ENCODE measurements around the gene CSF3R.
A peak's percentile ranks its signal among the peaks of the same experiment; 100 is the strongest.

The CSF3R gene

DNA sequence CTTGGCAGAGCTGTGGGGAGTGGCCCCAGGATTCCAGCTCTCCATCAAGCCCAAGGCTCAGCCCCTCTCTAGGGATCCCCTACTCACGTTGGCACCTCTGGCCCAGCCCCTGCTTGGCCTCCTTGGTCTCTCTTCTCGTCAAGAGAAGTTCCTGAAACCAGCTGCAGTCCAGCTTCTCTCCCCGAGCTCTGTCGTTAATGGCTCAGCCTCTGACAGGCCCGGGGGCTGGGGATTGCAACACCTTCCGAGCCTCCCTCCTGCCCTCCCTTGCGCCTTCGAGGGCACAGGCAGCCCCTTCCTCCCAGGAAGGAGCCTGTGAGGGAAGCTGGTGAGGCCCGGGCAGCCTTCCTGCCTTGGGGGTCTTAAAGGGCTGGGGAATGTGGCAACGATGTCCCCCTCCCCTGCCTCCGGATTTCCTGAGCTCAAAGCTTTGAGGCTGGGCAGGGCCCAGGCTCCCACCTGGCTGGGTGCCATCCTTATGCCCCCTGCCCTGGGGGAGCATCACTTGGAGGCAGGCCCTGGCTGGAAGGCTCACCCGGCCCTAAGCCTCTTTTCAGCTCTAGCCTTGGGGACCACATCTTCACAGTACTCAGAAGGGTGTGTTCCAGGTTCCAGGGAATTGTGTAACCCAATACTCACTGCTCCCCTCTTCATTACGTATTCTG is at the start of gene CSF3R:
Gene CSF3R, minus strand, starts transcription at position 190 of the 665 bp plus-strand sequence. CDS start 3,417 bp downstream, outside the sequence.
- no peak for DNase-seq (ENCODE audit: extremely low read depth in 1 of 2, low read depth in 1 of 2)

DNA sequence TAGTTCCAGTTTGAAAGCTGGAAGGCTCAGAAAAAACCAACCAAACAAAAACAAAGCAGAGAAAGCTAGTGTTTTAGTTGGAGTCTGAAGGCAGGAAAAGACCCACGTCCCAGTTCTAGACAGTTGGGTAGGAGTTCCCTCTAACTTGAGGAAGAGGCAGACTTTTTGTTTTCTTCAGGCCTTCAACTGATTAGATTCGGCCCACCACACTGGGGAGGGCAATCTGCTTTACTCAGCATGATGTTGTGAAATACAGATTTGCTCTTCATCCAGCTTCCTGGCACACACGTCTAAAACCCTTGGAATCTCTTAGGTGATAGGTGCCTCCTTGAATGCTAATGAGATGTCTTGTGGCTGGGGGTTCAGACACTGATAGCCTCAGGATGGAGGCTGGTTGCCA is 49.1 kb upstream of the CSF3R start:
- no peak for DNase-seq (ENCODE audit: extremely low read depth in 1 of 2, low read depth in 1 of 2)

DNA sequence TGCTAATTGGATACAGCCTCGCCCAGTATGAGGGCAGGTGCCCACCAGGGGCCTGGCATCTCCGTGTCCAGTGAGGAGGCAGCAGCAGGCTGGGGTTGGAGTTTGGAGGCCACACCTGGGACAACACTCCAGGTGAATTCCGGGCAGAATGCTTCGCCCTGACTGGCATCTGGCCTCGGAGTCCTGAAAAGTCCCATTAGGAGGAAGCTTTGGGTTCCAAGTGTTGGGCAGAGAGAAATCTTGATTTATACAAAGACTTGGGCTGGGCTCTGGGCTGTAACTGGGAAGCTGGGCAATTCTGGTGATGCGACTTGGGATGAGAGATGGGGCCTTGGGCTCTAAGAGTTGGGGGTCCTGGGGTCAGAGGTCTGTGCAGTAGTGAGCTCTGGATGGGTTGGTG is 48.1 kb upstream of the CSF3R start:
- no peak for DNase-seq (ENCODE audit: extremely low read depth in 1 of 2, low read depth in 1 of 2)

DNA sequence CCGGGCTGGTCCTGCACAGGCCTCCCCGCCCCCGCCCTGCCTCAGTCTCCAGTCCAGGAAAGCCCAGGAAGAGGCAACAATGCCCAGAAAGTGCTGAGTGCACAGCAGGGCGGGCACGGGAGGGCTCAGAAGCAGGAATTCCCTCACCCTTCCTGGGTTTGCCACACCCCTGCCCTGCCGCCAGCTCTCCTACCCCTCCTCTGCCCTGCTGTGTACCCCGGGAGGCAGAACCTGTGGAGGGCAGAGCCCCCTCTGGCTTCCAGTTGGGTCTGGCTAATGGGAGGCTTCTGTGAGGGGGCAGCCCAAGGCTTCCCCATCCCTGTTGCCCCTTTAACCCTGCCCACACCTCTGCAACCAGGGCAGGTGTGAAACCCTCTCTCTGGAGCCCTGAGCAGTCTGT is 47.5 kb upstream of the CSF3R start:
- DNase-seq (ENCODE audit: extremely low read depth in 1 of 2, low read depth in 1 of 2): no peak

DNA sequence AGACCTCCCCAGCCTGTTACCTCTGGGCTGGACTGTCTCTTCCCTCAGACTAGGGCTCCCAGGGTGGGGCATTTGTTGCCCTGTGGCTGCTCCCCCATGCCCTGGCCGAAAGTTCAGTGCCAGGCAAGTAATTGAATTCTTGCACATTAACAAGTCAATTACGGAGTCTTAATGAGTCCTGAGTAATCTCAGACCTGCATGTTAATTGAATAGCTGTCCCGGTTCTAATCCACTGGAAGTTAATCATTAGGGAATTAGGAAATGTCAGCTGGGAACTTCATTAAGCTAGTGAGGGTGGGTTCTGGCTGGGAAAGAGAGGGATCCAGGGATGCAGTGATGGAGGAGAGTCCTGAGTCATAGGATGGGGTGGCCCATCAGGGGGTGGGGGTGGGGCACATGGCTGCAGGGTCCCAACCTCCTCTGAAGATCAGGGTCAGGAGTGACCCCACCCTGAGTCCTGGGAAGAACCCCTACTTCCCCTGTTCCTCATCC is 47.1 kb upstream of the CSF3R start:
- DNase-seq (ENCODE audit: extremely low read depth in 1 of 2, low read depth in 1 of 2): no peak

DNA sequence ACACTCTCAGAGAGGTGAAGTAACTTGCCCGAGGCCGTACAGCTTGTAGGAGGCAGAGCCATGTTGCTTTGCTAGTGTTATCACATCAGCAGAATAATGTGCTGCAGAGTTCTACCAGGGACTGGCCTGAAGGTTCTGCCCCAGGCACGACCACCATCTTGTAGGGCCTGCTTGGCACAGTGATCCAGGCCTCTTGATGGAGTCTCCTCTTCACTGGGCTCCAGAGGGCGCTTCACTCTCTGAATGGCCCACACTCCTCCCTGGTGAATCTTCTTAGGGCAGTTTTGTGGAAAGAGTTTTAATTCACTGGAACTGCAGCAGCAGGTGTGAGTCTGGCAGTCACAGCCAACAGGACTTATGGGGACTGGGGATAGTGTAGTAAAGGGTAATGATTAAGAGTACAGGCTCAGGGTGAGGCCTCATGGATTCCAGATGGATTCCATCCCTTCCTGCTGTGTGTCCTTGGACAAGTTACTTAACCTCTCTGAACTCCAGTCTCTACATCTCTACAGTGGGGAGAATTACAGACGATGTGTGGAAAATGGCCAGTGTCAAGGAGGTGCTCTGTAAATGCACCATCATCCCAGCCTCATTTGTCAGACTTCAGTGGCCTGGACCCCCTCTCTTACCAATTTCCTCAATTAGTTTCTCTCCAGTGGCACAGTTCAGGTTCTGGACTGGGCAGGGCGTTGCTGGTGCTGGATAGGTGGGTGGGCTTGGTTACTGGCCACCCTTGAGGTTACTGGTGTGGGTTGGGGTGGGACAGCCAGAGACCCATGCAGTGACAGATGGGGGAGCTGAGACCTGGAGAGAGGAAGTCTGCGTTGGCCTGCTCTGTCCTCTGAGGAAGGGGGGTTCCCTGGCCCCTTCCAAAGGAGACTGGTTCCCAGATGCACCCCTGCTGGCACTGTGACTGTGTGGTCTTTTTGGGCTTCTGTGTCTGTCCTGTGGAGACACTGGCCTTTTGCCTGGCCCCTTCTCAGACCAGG is 45.9 kb upstream of the CSF3R start:
- no peak for DNase-seq (ENCODE audit: extremely low read depth in 1 of 2, low read depth in 1 of 2)

DNA sequence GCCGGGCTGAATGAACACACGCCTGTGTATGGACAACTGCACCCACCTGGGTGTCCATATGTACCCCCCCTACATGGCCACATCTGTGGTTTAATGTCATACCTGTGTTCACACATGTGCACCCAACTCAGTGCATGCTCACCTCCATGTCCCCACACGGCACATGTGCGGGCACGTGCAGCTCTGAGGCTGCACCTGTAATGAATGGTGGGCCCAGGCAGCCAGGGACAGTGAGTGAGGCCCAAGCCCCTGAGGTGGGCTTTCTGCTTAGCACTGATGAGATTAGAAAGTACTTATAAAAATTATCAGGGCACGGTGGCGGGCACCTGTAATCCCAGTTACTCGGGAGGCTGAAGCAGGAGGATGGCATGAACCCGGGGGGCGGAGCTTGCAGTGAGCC is 42.5 kb upstream of the CSF3R start:
- no peak for DNase-seq (ENCODE audit: extremely low read depth in 1 of 2, low read depth in 1 of 2)

DNA sequence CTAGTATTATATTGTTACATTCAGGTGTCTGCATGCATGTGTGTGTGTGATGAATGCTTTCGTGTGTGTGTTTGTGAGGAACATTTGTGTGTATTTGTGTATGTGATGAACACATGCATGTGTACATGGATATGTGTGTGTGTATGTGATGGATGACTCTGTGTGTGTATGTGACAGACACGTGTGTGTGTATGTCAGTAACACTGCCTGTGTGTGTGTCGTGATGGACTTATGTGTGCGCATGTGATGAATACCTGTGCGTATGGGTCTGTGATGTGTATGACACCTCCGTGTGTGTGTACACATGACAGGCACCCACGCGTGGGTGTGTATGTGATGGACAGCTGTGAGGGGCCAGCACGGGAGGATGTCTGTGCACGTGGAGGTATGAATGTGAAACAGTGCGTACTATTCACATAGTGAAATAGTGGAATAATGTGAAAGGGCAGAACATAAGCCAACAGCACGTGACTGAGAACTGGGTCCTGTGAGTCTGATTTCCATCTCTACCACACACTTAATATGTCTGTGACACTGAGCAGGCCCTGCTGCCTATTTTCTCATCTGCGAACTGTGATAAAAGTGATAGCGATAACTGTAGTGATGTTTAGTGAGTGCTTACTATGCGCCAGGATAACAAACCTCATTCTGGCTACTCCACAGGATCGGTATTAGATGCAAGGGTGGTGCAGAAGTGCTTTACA is 41.8 kb upstream of the CSF3R start:
- DNase-seq (ENCODE audit: extremely low read depth in 1 of 2, low read depth in 1 of 2): no peak

DNA sequence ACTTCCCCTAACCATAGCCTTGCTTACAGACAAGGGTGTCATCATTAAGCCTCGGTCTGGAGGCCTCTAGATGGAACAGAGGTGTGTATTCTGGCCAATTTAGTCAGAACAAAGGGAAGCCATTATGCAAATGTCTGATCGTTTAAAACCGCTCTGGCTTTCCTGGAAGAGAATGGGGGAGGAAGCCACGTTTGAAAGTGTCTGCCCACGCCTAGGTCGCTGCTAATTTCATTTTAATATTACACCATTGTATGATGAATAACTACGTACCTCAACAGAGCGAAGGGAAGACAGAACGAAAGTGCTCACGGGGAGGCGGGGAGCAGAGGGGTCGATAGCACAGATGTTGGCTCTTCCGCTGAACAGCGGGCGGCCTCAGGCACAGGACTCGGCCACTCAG is 41.1 kb upstream of the CSF3R start:
- no peak for DNase-seq (ENCODE audit: extremely low read depth in 1 of 2, low read depth in 1 of 2)

DNA sequence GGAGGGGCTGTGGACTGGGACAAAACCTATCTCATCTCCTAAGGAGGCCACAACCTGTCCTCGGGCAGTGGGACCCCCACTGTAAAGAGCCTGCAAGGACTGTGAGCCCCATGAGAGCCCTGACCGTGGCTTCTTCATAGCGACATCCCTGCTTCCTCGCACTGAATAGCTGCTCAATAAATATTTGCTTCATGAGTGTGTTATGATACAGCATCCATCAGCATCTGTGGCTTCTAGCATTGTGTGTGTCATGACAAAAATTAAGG is 40.5 kb upstream of the CSF3R start:
- DNase-seq (ENCODE audit: extremely low read depth in 1 of 2, low read depth in 1 of 2): no peak

DNA sequence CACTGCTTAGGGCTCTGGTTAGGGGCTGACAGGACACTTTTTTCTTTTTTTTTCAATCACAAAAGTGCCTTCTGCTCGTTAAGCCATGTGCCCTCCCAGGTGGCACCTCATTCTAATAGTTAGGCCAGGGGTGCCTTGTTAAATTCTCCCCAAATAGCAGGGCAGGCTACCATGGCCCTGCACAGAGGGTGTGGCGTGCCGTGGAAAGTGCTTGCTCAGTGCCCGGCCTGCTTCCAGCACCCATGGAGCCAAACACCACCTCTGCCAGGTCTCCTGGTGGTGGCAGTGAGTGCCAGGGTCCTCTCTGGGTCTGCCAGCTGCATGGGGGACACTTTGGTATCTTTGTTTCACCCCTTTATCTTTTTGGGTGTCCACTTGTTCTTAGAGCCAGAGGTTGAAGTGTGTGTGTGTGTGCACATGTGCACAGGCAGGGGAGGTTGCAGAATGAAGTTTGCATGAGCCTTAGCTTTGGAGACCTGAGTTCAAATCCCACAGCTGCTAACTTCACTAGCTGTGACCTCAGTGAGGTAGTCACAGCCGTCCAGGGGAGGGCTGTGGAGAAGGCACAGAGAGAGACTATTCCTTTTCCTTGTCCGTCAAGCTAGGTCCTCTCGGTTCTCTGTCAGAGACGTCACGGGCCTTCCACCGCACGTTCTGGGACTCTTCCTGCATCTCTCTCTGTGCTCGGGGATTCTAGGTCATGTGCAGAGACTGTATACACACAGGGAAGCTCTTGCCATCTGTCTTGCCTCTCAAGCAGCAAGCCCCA is 39.9 kb upstream of the CSF3R start:
- DNase-seq (ENCODE audit: extremely low read depth in 1 of 2, low read depth in 1 of 2): no peak

DNA sequence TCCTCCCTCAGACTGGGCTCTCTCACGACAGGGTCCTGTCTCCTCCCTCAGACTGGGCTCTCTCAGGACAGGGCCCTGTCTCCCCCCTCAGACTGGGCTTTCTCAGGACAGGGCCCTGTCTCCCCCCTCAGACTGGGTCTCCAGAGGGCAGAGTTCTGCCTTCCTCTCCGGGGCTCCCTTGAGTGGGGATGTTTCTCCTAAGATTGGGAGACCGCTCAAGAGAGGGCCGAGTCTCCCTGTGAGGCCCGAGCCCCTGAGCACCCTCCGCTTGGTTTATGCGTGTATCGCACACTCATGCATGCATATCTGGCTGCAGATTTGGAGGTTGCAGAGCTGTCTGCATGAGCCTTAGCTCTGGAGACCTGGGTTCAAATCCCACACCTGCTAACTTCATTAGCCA is 39.3 kb upstream of the CSF3R start:
- no peak for DNase-seq (ENCODE audit: extremely low read depth in 1 of 2, low read depth in 1 of 2)

DNA sequence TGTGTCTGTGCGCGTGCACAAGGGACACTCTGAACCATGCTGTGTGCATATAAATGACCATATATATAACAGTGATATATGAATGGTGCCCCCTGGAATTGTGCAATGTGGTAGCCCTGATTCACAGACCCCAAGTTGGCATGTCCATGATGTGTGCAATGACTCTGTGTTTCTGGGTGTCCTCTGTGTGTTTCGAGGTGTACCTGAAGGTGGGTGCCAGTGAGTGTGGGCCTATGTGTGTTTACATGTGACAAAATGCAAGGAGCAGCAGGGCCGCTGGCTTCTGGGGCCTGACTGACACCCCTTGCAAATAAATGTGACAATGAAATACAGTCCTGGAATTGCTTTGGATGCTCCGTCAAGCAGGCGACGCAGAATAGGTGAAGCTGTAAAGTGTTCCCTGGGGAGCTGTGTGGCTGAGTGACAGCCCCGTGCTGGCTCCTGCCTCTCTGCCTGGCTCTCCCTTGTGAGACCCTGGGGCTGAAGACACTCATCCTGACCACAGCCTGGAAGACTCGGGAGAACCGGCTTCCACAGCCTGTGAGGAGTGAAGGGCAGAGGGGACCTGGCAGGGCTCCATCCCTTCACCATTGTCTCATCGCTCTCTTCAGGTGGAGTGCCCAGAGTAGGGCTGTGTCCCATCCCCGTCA is 38.2 kb upstream of the CSF3R start:
- no peak for DNase-seq (ENCODE audit: extremely low read depth in 1 of 2, low read depth in 1 of 2)

DNA sequence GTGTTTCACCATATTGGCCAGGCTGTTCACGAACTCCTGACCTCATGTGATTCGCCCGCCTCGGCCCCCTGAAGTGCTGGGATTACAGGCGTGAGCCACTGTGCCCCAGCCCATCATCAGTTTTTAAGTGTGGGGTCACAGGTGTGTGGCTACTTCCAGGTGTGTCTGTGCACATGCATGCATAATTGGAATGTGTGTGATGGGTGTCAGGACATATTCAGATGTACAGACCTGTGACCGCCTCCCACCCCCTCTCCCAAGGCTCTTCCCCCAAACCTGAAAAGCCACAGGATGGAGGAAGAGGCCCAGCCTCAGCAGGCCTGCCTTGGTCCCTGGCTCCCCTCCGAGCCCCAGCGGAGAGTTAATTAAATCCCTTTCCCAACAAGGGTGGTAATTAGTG is 37.3 kb upstream of the CSF3R start:
- no peak for DNase-seq (ENCODE audit: extremely low read depth in 1 of 2, low read depth in 1 of 2)

DNA sequence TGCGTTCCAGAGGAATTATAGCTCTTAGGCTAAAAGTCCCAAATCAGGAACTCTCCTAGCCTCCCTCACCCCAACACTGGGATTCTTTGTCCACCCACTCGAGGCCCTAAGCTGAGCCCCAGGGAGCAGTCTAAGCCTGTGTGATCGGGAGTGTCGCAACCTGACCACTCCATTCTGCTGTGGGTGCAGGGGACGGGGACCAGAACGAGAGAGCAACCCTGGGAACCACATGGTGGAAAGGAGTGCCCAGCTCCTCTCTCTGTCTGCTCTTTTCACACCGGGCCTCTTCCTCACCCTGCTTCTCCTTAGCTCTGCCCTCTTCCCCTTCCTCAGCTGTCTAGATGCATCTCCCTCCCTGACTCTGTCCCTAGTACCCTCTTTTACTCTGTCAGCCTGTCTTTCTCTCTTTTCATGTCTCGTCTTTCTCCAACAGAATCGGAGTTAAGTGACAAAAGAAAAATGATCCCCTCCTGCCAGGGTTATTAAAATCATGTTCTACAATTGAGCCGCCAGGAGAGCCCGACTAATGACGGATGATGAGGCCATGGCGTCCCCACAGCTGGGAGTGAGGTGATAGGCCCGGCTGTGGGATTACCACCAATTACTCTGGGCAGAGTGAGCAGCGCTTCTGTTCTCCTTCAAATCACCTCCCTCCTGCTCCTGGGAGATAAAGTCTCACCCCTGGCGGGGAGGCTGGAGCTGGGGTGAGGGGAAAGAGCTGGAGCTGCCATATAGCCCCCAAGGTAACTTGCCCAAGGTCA is 34.5 kb upstream of the CSF3R start:
- no peak for DNase-seq (ENCODE audit: extremely low read depth in 1 of 2, low read depth in 1 of 2)

DNA sequence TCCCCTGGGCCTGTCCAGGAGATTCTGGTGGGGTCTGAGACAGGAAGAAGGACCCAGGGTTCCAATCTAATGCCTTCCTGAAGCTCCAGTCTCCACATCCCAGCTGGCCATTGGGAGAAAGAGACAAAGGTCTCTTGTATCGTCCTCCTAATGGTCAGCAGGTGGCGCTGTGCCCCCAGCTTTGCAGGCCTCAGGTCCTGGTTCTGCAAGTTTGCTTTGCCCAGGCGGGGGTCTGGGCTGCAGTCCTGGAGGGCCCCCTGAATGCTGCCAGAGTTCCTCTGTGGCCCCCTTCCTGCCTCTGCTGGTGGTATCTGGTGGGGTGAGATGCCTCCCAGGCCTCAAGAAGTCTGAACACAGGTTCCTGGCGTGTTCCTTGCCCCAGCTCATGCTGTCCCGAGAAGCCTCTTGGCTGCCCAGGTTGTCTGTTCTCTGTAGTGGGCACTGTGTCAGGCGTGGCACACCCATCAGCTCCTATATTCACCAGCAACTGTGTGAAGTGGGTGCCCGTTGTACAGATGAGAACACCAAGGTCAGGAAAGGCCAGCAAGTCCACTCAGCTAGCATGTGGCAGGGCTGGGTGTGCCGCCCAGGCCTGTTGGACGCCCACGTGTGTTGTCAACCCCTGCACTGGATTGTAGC is 33.8 kb upstream of the CSF3R start:
- DNase-seq (ENCODE audit: extremely low read depth in 1 of 2, low read depth in 1 of 2): peak in 1 of 2 donors; percentile 4

DNA sequence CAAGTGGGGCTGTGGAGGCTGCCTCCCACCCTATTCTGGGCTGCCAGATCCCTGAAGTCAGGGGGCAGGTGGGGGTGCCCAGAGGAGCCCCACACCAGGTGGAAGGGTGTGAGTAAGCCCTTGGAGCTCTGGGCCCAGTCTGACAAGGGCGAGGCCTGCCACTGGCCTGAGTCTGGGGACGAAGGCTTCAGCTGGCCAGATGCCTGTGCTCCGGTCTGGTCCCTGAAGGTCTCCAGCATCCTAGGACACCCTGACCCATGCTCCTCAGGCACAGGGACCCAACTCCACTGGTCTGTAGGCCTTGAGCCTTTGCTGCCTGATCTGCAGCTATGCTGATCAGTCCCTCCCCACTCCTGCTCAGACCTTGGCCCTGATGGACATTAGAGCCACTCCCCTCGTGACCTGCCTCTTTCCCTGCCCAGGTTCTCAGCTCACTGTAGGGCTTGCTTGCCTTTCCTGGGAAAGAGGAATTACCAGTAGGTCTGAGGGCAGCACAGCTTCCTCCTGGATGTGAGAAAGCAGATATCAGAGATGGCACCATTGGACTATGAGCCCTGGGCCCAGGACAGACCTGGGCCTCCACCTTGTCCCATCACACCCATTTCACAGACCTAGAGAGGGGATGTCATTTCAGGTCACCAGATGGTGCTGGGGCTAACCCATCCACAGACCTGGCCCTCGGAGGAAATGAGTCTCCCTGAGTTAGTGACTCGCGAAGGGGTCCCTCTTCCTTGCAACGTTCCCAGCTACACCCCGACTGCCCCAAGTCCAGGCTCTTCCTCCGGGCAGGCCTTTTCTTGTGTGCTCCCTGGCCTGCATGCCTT is 32.8 kb upstream of the CSF3R start:
- DNase-seq (ENCODE audit: extremely low read depth in 1 of 2, low read depth in 1 of 2): no peak

DNA sequence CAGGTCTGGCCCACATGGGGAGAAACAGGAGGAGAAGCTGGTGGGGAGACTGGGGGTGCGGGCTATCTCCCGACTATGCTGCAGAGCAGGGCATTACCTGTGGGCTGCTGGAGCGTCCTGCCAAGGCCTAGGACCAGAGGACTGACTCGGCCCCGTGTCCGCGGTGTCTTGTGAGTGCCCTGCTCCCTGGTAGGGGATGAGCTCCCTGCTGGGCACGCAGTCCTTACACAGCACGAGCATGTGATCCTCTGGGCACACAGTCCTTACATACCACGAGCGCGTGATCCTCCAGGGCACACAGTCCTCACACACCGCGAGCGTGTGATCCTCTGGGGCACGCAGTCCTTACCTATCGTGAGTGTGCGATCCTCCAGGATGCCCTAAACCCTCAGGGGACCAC is 31.8 kb upstream of the CSF3R start:
- no peak for DNase-seq (ENCODE audit: extremely low read depth in 1 of 2, low read depth in 1 of 2)
